Esophagus (tissue), 2 donors: Measurements from ENCODE around the gene GATA2. TPM values are rescaled to one million over a fixed set of nuclear protein-coding genes. Genes with fewer than 3 reads are reported as not detected.

Experiments used
- H3K27ac ChIP-seq, 2 donors: one replicate each; pipeline ENCODE4 v1.5.1; 2013; ENCODE audit warnings: low read depth in 2 of 2, mild to moderate bottlenecking in 2 of 2, inconsistent platforms in 1 of 2, low read length in 1 of 2, moderate library complexity in 1 of 2
- H3K27me3 ChIP-seq, 2 donors: one replicate each; pipeline ENCODE4 v1.6.1; 2013; ENCODE audit warnings: low read length in 2 of 2, control low read depth in 1 of 2, mild to moderate bottlenecking in 1 of 2; ENCODE audit not compliant: insufficient read depth in 2 of 2, control insufficient read depth in 1 of 2
- H3K36me3 ChIP-seq, 2 donors: one replicate each; pipeline ENCODE4 v1.6.1; 2013; ENCODE audit warnings: low read length in 1 of 2; ENCODE audit not compliant: control insufficient read depth in 2 of 2, insufficient read depth in 2 of 2
- H3K4me1 ChIP-seq, 2 donors: one replicate each; pipeline ENCODE4 v1.6.1; 2013; ENCODE audit warnings: low read length in 1 of 2; ENCODE audit not compliant: control insufficient read depth in 2 of 2, insufficient read depth in 2 of 2
- H3K4me3 ChIP-seq, 2 donors: one replicate each; pipeline ENCODE4 v1.5.1; 2013; ENCODE audit warnings: low read length in 2 of 2, mild to moderate bottlenecking in 2 of 2, low read depth in 1 of 2, moderate library complexity in 1 of 2
- H3K9me3 ChIP-seq, 2 donors: one replicate each; pipeline ENCODE4 v1.6.1; 2013; ENCODE audit warnings: mild to moderate bottlenecking in 2 of 2, low read depth in 1 of 2, low read length in 1 of 2, moderate library complexity in 1 of 2; ENCODE audit not compliant: control insufficient read depth in 2 of 2, insufficient read depth in 1 of 2
- WGBS, 2 donors: extraction: QIAGEN DNeasy Blood & Tissue Kit; methylation state at CpG; one replicate each; pipeline ENCODE4 v1.1.7; 2013; 5-methylcytosine and 5-hydroxymethylcytosine counted together
- polyA plus RNA-seq, 2 donors: library from polyadenylated mRNA; stranded (reverse); fragments of 200-250 nt; gene quantifications; one replicate each; pipeline ENCODE4 v1.2.3, GENCODE V29; 2013
- donor health status: healthy with polysubstance abuse.
- donor health status: Bipolar disorder and iron deficiency.

GATA2 gene
- polyA plus RNA-seq, 2 donors = 2.2 to 2.3 TPM

DNA sequence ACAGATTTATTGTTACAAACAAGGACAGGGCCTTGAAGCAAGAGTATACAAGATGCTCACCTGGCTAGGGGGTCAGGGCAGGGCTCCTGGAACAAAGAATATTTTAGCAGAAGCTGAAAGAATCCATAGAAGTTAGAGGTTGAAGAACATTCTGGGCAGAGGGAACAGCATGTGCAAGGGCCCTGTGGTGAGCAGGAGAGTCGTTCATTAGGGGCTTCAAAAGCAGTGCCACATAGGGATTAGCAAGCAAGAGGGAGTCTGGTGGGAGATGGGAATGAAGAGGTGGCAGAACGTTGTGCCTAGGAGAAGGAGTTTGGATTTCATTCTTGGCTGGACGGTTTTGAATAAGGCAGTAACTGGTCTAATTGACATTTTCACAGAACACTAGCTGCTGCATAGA, 49.2 kb downstream of the GATA2 start:
- Histone ChIP-seq H3K27ac (no peak overlapping the region), H3K4me3 (no peak overlapping the region)
- WGBS, 2 donors = 61 to 63% methylated on average over 3 of the region's 3 CpGs

DNA sequence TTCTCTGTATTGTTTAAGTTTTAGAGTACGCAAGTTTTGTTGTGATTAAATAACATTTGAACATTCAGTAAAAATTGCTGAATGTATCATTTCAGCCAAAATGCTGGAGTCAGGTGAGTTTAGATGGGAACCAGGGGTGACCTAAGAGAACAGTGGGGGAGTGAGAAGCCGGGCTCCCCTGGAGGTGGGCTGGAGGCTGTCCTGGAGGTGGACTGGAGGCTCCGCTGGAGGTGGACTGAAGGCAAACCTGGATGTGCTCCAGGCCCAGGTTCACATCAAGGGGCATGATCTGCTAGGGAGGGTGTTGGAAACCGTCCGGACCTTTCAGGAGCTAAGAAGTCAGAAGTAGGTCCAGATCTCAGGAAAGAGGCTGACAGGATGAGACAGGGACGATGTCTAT, 50.1 kb downstream of the GATA2 start:
- no peaks in the 10 kb centered on the region for H3K9me3 ChIP-seq
- H3K4me3 ChIP-seq = no peak overlapping the region
- no peaks in the 10 kb centered on the region for H3K27me3 ChIP-seq
- no peak overlapping the region for H3K27ac ChIP-seq
- no peaks in the 10 kb centered on the region for H3K36me3 ChIP-seq
- H3K4me1 ChIP-seq = no peaks in the 10 kb centered on the region
- 83 to 89% methylated on average over 6 of the region's 6 CpGs for WGBS, 2 donors

More for the DNA sequence above, 49.2 kb downstream of the GATA2 start:
- H3K4me1 ChIP-seq = no peaks in the 10 kb centered on the region
- H3K9me3 ChIP-seq = no peaks in the 10 kb centered on the region
- H3K27me3 ChIP-seq = no peaks in the 10 kb centered on the region
- H3K36me3 ChIP-seq = no peaks in the 10 kb centered on the region

DNA sequence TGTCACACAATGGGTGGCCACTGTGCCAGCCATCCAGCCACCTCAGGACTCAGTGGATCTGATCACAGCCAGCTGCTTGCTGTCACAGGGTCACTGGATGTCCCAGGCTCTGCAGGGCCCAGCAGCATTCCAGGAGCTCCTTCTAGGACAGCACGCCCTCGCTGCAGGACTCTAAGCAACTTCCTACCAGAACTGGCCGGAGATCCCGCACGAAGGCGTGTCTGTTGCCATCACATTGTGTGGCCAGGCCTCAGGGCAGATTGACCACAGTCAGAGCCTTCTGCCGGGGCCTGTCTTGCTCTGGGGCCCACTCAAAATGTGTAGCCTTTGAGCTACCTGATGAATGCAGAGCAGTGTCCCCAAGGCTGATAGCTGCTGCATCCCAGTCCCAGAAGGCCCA, 50.9 kb downstream of the GATA2 start:
- Histone ChIP-seq H3K27me3 (no peaks in the 10 kb centered on the region), H3K4me3 (no peak overlapping the region), H3K9me3 (no peaks in the 10 kb centered on the region), H3K4me1 (no peaks in the 10 kb centered on the region), H3K27ac (no peak overlapping the region), H3K36me3 (no peaks in the 10 kb centered on the region)
- 81 to 82% methylated on average over 7 of the region's 7 CpGs for WGBS, 2 donors

DNA sequence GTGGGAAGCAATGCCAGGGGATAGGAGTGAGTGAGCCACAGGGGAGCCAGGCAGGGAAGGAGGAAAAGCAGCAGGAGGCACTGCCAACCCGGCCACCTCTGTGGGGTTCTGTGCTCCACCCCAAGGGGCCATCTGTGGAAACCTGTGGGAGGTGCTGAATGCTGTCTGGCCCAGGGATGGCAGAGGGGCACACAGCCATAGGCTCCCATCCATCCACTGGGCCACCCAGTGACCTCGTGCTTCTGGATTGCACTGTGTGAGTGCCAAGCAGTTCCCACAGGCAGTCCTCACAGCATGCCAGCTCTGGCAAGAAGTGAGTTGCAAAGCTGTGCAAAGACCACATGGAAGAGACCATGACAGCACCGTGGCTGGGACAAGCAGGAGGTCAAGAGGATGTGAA, 53.8 kb downstream of the GATA2 start:
- no peaks in the 10 kb centered on the region for H3K4me1 ChIP-seq
- 42 to 48% methylated on average over 3 of the region's 3 CpGs for WGBS, 2 donors
- no peak overlapping the region for H3K4me3 ChIP-seq
- H3K27me3 ChIP-seq = no peaks in the 10 kb centered on the region
- H3K9me3 ChIP-seq = no peaks in the 10 kb centered on the region
- no peak overlapping the region for H3K27ac ChIP-seq
- no peaks in the 10 kb centered on the region for H3K36me3 ChIP-seq

GRCh38 chr3:128438488-128439072, 54.4 kb downstream of the GATA2 start:
- no peak overlapping the region for H3K27ac ChIP-seq
- H3K4me3 ChIP-seq = no peak overlapping the region
- H3K9me3 ChIP-seq = no peaks in the 10 kb centered on the region
- no peaks in the 10 kb centered on the region for H3K27me3 ChIP-seq
- no peaks in the 10 kb centered on the region for H3K4me1 ChIP-seq
- no peaks in the 10 kb centered on the region for H3K36me3 ChIP-seq
- 70 to 76% methylated on average over 6 of the region's 6 CpGs for WGBS, 2 donors

GRCh38 chr3:128436214-128436613, 56.8 kb downstream of the GATA2 start:
- H3K4me1 ChIP-seq = no peaks in the 10 kb centered on the region
- no peak overlapping the region for H3K4me3 ChIP-seq
- no peaks in the 10 kb centered on the region for H3K9me3 ChIP-seq
- H3K36me3 ChIP-seq = no peaks in the 10 kb centered on the region
- H3K27ac ChIP-seq = no peak overlapping the region
- WGBS, 2 donors = 78 to 87% methylated on average over 3 of the region's 3 CpGs
- peaks cover 0 to 19% of the 10 kb centered on the region in 2 donors for H3K27me3 ChIP-seq

DNA sequence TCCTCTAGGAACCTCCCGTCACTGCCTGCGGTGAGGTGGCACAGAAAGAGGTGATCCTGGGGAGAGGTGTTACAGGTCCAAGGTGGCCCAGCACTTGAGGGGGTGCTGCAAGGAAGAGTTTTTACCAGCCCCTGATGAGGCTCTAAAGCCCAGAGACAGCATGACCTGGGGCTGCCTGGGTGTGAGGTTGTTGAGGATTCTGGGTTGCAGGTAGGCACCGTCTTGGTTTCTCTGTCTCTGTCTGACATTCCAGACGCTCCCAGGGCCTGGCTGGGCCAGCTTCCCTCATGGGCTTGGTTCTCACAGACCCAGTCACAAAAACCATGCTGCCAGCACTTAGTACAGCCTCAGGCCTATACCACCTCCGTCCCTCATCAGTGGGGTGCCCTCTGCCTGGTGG, 57.4 kb downstream of the GATA2 start:
- no peaks in the 10 kb centered on the region for H3K9me3 ChIP-seq
- H3K4me3 ChIP-seq = no peak overlapping the region
- no peaks in the 10 kb centered on the region for H3K4me1 ChIP-seq
- no peak overlapping the region for H3K27ac ChIP-seq
- WGBS, 2 donors = 81 to 83% methylated on average over 5 of the region's 5 CpGs
- peaks cover 0 to 19% of the 10 kb centered on the region in 2 donors for H3K27me3 ChIP-seq
- H3K36me3 ChIP-seq = no peaks in the 10 kb centered on the region

- Histone ChIP-seq H3K4me1 (no peaks in the 10 kb centered on the region), H3K9me3 (no peaks in the 10 kb centered on the region), H3K27ac (no peak overlapping the region), H3K36me3 (no peaks in the 10 kb centered on the region), H3K27me3 (peaks cover 0 to 19% of the 10 kb centered on the region in 2 donors), H3K4me3 (no peak overlapping the region)
- 83 to 85% methylated on average over 6 of the region's 6 CpGs for WGBS, 2 donors
Observed at GRCh38 chr3:128435058-128435457, 57.9 kb downstream of the GATA2 start.

DNA sequence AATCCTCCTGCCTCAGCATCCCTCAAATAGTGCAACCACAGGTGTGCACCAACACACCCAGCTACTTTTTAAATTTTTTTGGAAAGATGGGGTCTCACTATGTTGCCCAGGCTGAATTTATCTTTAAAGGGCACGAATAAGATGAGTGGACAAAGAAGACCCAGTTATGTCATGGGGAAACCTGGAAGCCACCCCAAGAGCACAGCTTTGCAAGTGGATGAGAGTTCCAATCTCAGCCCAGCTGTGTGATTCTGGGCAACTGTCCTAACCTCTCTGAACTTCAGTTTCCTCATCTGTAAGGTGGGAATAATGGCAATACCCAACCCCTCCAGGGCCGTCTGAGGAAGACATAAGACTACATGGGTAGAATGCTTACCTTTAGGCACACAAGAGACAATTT, 58.5 kb downstream of the GATA2 start:
- WGBS, 2 donors = 79 to 80% methylated on average over 2 of the region's 2 CpGs
- no peak overlapping the region for H3K4me3 ChIP-seq
- H3K27ac ChIP-seq = no peak overlapping the region
- no peaks in the 10 kb centered on the region for H3K36me3 ChIP-seq
- H3K4me1 ChIP-seq = no peaks in the 10 kb centered on the region
- H3K9me3 ChIP-seq = no peaks in the 10 kb centered on the region
- H3K27me3 ChIP-seq = peaks cover 0 to 19% of the 10 kb centered on the region in 2 donors

GRCh38 chr3:128433837-128434165, 59.2 kb downstream of the GATA2 start:
- H3K4me3 ChIP-seq = no peak overlapping the region
- H3K9me3 ChIP-seq = no peaks in the 10 kb centered on the region
- H3K4me1 ChIP-seq = no peaks in the 10 kb centered on the region
- H3K27ac ChIP-seq = no peak overlapping the region
- peaks cover 0 to 19% of the 10 kb centered on the region in 2 donors for H3K27me3 ChIP-seq
- WGBS, 2 donors = 46 to 51% methylated on average over 2 of the region's 2 CpGs
- H3K36me3 ChIP-seq = no peaks in the 10 kb centered on the region
